GOT3 (cell line): Measurements from ENCODE around the gene MLPH.

Experiments
- DNase-seq: peaks from one replicate; lab custom pipeline; 2025; ENCODE audit warnings: mixed read lengths; lab: John Stamatoyannopoulos, UW

MLPH gene

DNA sequence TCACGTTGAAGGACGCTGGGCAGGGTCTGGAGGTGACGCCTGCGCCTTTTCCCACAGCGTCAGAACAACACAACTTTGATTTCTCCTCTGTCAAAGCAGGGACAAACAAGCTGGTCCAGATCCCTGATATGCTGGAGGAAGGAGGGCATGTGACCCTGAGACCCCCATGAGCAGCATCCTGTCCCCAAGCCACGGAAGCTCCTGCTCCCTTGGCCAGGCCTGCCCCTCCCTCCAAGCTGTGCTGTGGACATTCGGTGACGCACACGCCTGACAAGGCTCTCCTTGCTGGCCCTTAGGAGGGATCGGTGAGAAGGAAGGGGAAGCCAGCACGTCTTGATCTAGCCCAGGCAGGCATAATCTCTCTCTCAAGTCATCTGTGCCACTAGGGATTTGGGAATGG lies 11.3 kb downstream of the MLPH start:
- no peak for DNase-seq

DNA sequence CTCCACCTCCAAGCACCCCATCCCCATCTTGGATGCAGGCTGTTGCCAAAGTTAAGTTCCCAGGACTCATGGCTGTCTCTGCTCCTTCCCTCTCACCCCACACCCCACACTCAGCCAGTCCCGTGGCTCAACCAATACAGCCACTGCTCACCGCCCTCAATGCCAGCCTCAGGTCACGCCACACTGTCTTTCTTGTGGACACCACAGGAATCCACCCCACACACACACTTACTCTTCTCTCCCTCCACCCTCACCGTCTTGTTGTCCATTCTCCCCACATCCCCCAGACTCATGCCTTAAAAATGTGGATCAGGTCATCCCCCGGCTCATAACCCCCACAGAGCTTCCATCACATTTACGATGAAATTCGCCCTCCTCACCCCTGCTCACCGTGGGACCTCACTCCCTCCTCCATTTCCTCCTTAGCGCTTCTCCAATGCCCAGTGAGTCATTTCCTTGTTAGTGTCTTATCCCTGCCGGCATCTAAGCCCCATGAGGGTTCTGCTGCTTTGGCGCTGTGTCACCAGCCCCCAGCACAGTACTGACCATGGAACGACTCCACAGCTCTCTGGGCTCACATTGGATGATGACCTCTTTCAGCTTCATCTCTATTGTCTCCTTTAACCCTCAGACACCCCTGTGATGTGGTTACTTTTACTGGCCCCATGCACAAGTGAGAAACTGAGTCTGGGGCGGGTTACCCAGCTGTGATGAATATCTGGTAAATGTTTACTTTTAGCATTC lies 13.8 kb downstream of the MLPH start:
- DNase-seq: peak; percentile 49

DNA sequence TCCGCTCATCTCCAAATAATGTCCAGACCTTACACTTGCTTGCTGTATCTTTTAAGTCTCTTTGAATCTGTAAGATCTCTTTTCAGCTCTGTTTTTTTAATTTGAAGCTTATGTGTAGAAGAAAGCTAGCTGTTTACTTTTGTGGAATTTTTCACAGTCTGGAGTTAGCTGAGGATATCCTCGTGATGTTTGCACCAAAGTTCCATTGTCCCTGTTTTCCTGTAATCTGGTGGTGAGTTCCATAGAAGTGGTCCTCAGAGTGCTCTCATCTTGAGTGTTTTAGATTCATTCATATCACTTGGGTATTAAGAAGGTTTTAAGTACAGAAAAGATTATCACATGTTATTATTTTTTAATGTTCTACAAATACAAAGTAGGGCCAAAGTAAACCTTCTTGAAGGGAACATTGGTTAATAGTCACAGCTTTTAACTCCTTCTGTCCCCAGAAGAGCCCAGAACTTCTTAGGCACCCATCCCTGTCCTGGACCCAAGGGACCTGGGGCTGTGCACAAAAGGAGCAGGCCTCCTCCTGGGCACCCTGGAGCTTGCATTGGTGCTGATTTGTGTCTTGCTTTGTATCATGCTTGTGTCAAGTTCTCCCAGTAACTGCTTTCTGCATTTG lies 15.0 kb downstream of the MLPH start:
- no peak for DNase-seq

DNA sequence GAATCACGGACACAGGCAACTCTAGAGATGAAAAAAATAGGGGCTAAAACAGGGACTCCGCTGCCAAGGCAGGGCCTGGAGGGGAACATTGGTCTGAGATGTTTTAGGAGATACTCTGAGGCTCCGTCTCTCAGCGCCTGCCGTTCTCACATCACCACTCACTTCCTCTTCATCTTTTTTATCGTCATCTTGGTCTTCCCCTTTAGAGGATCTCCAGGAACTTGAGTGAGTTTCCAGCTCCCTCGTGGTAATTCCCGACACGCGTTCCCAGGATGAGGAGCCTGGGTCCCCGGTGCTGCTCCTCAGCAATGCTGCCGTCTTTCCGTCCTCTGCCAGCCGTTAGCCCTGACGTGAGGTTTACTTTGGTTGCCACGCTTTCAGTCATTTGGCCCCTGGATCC lies 16.1 kb downstream of the MLPH start:
- no peak for DNase-seq

DNA sequence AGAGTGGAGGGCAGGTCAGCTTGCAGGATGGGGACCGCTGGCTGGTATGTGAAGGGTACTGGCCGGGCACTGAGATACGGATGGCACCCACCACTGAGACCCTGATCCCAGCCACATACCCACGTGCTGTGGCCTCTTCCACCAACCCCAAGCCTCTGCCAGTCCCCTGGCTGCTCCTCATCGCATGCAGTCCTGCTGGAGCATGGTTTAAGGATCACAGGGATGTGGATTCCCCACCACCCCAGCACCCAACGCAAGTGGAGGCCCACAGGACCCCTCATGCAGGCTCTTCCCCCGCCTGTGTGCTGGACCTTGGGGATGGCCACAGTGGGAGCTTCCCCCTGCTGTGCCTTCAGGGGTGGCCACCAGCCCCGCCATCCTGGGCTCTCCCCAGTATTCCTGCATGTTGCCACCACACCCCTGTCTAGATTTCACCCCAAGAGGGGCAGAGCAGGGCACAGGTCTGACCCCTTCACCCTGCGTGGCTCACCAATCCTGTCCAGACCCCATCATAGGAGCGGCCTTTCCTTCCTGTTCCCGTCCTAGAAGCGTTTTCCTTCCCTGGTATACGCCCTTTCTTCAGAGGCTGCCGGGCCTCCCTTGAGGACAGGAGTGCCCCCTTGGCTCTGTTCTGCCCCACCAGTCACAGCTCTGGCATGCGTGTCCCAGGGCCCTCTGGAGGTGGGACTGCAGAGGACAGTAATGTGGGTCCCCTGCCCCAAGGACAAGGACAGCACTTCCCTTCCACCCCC lies 18.3 kb downstream of the MLPH start:
- DNase-seq: no peak

DNA sequence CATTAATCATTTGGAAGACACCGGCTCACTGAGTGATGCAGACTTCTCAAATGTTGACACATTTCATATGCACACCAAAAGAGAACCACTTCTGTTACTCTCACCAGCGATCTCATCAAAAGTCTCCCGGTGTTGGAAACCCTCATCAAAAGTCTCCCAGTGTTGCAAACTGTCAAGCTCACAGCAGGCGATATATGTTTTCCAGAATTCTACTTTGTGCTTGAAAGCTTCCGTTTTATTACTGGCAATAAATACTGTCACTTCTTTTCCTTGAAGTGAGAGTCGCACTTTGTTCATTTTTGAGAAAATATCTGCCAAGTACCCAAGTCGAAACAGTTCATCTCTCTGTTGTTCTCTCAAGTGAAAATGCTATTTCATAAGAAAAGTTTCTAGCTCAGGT lies 20.5 kb downstream of the MLPH start:
- no peak for DNase-seq

DNA sequence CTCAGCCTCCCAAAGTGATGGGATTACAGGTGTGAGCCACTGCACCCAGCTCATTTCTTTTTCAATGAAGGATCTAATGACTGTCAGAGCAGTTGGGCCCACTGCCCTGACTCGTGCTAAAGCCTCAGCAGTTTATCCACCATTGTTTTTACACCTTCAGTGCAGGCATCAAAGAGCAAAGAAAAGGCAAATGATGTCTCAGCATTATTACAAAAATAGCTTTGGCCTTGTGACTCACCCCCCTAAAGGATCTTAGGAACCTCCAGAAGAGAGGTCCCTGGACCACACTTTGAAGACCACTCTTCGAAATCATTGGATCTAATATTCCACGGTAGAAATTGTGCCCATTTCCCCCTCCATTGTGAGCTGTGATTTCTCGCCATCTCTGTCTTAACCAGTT lies 21.3 kb downstream of the MLPH start:
- DNase-seq: no peak

DNA sequence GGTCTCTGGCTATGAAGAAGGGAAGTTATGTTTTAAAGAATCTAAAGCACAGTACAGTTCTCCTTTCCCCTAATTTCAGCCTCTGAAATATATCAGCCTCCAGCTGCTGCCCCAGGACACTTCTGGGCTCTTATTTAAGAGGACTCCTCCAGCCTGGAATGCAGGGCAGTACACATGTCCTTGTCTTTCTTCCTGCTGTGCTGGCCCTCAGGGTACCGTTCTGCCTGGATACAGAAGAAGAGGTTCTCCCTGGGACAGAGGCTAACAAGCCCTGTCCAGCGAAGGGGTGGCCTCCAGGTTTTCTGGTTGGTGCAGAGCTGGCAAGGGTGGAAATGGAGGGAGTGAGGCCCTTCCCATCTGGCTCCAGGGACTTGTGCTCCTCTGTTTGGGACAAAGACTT lies 22.1 kb downstream of the MLPH start:
- no peak for DNase-seq

DNA sequence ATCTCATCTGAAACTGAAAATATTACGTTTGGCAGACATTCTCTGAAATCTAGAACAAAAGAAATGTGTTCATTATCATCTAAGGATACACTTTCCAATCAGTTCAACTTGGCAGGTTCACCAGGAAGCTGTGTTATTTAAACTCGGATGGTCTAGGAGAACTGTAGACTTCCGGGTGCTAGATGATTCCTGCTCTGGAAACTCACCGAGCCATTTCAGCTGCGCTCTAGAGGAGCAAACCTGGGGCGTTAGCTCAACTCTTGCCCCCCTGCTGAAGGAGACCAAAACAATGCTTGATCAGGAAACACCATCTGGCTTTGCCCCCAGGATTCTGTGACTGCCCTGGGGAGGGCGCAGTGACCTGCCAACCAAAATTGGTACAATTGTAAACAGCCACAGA lies 22.9 kb downstream of the MLPH start:
- DNase-seq: no peak

DNA sequence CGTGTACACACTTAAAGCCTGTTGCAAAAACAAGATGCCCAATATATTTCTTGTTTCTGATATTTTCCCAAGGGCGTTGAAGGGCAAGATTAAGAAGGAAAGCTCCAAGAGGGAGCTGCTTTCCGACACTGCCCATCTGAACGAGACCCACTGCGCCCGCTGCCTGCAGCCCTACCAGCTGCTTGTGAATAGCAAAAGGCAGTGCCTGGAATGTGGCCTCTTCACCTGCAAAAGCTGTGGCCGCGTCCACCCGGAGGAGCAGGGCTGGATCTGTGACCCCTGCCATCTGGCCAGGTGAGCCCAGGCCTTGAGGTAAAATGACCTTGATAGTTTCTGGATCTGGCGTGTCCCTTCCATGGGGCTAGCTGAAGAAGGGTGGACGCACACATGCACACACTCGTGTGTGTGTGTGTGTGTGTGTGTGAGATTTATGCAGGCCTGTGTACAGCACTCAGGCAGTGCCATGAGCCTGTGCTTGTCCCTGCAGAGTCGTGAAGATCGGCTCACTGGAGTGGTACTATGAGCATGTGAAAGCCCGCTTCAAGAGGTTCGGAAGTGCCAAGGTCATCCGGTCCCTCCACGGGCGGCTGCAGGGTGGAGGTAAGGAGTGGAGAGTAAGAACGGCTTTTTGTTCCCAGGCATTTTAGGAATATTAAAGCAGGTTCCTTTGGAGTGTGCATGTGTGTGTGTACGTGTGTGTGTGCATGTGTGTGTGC lies 23.6 kb downstream of the MLPH start:
- no peak for DNase-seq

DNA sequence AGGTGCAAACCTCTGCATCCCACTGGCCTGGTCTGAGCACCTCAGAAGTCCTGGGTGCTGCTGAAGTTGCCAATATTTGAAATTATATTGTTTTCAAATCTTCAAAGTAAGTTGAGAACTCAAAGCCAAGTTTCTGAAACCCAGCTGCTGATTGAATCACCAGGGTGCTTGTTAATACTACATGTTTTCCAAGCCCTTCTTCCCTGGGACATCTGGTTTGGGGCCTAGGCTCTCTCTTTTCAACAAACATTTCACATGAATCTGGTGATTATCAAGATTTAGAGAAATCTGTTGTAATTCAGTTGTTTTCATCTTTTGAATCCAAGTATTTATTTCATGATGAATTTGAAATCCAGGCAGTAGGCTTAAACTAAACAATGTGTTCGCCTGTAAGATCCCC lies 24.4 kb downstream of the MLPH start:
- no peak for DNase-seq

DNA sequence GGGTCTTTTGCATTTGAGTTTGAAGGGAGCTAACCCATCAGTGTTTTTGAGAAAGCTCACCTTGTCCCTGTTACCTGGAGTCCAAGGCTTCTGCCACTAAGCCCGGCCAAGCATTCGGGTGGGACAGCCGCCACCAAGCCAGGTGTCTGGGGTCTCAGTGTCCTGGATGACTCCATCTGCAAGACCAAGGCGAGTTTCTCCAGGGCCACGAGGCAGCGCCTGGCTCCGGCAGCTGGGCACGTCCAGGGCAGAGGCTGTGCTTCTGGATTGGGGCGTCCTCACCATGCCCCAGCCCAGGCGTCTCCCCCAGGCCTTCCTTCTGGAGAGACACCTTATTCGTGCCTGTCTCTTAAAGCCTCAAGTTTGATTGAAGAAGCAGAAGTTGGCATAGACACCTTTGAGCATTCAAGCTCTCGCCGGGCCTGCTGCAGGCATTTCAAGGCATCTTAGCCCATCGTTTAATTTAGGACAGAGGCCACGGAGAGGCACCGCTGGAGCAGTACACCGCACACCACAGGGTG lies 24.9 kb downstream of the MLPH start:
- no peak for DNase-seq

DNA sequence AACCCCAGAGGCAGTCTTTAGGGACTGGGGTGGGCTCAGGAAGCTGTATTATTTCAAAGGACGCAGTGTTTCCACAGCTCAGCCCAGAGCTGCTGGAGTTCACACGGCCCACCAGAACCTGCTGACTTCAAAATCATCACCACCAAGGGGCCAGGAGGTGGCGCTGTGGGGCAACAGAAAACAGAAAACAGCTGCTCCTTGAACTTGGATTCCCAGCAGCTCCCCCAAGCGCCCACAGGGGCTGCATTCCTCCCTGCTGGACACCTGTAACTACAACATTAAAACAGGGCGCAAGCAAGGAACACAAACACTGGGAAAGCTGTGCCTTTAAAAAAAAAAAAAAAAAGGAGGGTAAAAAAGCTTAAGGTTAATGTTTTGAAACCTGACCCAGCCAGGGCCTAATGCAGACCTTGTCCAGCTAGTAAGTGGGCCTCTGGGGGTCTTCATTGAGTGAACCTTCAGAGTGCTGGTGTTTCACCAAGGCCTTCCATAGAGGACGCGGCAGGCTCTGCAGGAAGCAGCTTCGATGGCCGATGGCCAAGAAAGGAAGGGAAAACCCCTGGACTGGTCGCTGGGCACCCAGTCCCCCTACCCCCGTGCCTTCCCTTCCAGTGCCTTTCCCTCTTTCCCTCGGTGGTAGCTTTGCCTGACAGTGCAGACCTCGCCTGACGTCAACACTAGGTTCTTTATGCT lies 25.9 kb downstream of the MLPH start:
- peak; percentile 18 for DNase-seq

DNA sequence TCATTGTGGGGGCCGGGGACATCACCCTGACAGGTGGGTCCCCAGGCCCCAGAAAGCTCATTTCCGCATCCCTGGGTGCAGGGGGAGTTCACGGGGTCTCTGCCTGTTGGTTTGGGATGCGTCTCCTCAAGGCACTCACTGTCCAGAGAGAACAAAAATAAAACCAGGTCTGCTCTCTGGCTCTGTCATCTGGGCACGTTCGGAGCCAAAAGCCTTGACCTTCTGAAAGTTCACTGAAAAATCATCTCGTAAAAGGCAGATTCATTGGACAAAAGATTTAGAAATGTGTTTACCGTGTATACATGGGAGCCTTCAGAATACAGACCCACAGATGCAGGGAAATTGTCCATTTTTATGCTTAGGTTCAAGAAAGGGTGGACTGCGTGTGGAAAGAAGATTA lies 26.6 kb downstream of the MLPH start:
- no peak for DNase-seq

DNA sequence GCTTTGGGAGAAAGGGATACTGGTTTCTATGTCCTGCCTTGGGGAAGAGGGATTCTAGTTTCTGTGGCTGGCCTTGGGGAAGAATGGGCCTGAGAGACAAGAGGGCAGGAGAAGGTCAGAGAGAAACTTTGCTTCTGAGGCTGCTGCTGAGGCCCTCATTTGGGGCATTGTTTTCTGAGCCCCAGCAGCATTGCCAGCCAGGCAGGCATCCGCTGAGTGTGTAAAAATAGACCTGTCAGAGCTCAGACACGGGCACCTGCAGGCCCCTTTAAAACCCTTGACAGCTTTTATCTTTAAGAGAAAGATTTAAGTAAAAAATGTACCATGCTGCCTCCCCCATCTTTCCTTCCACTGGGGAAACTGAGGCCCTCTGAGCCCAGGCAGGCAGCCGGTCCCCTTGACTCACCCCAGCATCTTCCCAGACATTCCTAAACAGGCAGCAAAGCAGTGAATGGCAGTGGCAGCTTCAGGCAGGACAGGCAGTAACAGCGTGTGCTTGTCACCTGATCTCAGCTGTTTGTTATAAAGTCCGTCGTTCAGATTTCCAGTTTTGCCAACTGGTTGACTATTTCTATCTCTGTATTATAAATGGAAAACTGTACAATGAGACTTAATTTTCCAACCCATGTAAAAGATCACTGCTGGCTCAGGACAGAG lies 27.6 kb downstream of the MLPH start:
- DNase-seq: no peak

DNA sequence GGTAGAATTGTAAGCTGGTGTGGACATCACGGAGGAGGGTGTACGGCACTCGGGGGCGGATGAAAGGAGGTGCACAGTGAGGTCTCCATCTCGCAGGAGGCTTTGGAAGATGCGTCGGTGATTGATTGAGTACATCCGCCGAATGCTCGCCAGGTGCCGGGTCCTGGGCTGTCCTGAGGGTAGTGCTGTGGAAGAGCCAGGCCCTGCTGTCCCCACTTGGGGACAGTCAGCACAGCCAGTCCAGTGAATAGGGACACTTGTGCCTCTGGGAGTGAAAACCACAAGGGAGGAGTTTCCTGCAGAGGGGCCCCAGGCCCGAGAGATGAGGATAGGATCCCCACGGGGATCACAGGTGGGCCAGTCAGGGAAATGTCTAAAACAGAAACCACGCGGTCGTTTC lies 28.1 kb downstream of the MLPH start:
- DNase-seq: no peak

DNA sequence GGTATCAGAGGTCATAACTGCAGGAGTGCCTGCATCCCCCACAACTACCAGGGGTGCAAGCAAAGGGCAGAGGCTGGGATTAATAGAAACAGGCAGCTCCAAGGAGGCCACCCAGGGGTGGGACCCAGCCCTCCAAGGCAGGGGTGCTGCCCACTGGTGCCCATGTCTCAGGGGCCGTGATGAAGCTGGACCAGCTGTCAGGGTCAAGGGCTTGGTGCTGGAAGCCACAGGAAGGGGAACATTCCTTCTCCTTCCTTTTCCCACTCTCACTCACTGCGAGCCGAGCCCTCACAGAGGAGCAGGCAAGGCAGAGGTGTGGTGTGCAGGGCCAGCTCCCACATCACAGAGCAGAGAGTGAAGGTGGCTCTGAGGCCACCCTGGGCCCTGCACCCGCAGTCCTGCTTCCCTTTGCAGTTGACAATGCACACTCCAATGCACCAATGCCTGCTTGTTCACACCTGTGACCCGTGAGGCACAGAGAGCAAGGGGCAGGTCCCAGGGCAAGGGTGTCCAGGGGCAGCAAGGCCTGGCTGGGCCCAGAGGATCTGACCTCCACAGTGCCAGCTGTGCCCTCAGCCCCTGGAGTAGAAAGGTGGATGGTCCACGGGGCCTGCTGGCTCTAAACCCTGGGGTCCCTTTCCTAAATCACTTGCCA lies 28.7 kb downstream of the MLPH start:
- no peak for DNase-seq

DNA sequence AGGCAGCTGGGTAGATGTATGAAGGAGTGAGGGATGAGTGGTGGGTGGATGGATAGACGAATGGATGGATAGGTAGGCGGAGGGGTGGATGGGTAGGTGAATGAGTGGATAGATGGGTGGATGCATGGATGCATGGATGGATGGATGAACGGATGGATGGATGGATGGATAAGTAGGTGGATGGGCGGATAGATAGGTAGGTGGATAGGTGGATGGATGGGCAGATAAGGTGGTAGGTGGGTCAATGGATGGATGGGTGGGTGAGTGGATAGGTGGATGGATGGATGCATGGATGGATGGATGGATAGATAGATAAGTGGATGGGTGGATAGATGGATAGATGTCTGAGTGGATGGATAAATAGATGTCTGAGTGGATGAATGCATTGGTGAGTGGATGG lies 30.1 kb downstream of the MLPH start:
- no peak for DNase-seq

DNA sequence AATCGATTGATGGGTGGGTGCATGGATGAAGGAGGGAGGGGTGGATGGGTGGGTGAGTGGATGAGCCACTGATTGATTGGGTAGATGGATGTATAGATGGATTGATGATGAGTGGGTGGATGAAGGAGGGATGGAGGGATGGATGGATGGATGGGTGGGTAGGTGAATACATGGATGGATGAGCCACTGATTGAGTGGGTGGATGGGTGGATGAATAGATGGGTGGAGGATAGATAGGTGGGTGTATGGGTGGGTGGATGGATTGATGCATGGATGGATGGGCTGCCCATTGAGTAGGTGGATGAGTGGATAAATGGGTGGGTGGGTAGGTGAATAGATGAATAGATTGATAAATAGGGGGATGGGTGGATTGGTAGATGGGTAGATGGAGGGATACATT lies 30.9 kb downstream of the MLPH start:
- DNase-seq: no peak

DNA sequence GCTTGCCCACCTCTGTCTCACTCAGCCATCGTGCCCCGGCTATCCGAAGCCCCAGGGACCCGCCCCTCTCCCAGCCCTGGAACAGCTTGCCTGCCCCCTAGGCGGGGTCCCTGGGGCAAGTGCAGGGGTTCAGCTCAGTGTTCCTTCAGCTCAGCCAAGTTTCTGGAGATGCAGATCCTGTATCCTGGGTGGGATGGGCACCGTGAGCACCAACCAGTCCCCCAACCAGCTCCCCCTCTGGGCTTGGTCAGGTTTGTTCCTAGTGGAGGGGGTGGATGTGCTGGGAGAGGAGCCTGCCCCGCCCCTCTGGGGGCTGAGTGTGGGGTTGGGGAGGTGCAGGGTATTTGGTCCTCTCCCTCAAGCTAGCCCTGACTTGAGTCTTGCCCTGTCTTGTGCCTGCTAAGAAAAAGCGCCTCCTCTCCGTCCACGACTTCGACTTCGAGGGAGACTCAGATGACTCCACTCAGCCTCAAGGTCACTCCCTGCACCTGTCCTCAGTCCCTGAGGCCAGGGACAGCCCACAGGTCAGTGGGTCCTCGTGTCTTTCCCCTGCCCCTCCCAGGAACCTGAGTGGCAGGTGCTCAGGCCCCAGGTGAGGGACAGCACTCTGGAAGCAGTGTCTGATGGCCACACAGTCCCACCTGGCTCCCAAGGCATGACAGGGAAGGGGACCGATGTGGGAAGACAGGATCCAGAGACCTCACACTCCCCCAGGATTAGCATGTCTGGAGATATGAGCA lies 32.6 kb downstream of the MLPH start:
- DNase-seq: no peak
